HG02981 (cell line): ENCODE measurements around the gene HOXA5.

ENCODE experiments used
- ATAC-seq: cut with Tn5 transposase; IDR thresholded peaks from one replicate; pipeline ENCODE4 v1.9.1; 2021; ENCODE audit warnings: mild to moderate bottlenecking, moderate library complexity; ENCODE audit not compliant: unreplicated experiment

HOXA5 gene

GRCh38 chr7:27160546-27161213 is 17.2 kb upstream of the HOXA5 start:
- ATAC-seq, result peak; percentile 43

GRCh38 chr7:27160145-27160545 is 16.7 kb upstream of the HOXA5 start:
- no peak for ATAC-seq

- ATAC-seq, result no peak
These were observed 16.0 kb upstream of the HOXA5 start for GRCh38 chr7:27159266-27160144.

GRCh38 chr7:27158436-27159265 is 15.2 kb upstream of the HOXA5 start:
- ATAC-seq, result no peak

- no peak for ATAC-seq
These were observed 14.4 kb upstream of the HOXA5 start for GRCh38 chr7:27157702-27158431.

- no peak for ATAC-seq
These were observed 13.6 kb upstream of the HOXA5 start for GRCh38 chr7:27156916-27157701.

- no peak for ATAC-seq
These were observed 13.0 kb upstream of the HOXA5 start, which contains the start of gene HOXA7 for GRCh38 chr7:27156508-27156898. Gene HOXA7, minus strand, starts transcription at chr7:27156675. Its CDS starts 130 bp downstream, at chr7:27156545.

GRCh38 chr7:27155816-27156507 is 12.5 kb upstream of the HOXA5 start:
- no peak for ATAC-seq

- no peak for ATAC-seq
These were observed 11.7 kb upstream of the HOXA5 start for GRCh38 chr7:27154901-27155815.

- ATAC-seq, result no peak
These were observed 10.9 kb upstream of the HOXA5 start for GRCh38 chr7:27154369-27154768.

- ATAC-seq, result no peak
These were observed 10.0 kb upstream of the HOXA5 start for GRCh38 chr7:27153526-27153925.

GRCh38 chr7:27152816-27153442 is 9.4 kb upstream of the HOXA5 start:
- ATAC-seq, result no peak

GRCh38 chr7:27151931-27152815 is 8.7 kb upstream of the HOXA5 start, which contains the start of gene HOXA3:
Gene HOXA3, minus strand, starts transcription at chr7:27152583. Its CDS starts 41,943 bp downstream, at chr7:27110640.
- ATAC-seq, result no peak

- ATAC-seq, result no peak
These were observed 8.0 kb upstream of the HOXA5 start for GRCh38 chr7:27151341-27151930.

GRCh38 chr7:27150568-27151340 is 7.3 kb upstream of the HOXA5 start:
- ATAC-seq, result peak; percentile 76
